ENCODE results near the gene HYI.
"Not testable (repeated sequence)": the region's sequence is repeated elsewhere in the genome, so short reads cannot be mapped to it uniquely, and the experiment has no call there.

HYI gene

DNA sequence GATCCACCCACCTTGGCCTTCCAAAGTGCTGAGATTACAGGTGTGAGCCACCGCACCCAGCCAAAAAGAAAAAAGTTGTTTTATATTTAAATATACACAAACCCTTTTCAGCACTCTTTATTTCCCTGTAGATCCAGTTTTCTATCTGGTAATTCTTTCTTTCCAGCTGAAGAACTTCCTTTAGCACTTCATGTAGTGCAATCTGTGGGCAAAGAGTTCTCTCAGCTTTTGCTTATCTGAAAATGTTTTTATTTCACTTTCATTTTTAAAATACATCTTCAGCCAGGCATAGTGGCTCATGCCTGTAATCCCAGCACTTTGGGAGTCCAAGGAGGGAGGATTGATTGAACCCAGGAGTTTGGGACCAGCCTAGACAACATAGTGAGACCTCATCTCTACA lies 28.5 kb upstream of the HYI start:
- no peak for DNase-seq (ENCODE audit: insufficient read length, low spot score)
- TF ChIP-seq POU2F2 (IDR thresholded peaks at IDR 0.05; ENCODE audit: low read depth, low read length) (no peak), TAF1 (IDR thresholded peaks at IDR 0.05; ENCODE audit: low read depth, low read length) (no peak)

DNA sequence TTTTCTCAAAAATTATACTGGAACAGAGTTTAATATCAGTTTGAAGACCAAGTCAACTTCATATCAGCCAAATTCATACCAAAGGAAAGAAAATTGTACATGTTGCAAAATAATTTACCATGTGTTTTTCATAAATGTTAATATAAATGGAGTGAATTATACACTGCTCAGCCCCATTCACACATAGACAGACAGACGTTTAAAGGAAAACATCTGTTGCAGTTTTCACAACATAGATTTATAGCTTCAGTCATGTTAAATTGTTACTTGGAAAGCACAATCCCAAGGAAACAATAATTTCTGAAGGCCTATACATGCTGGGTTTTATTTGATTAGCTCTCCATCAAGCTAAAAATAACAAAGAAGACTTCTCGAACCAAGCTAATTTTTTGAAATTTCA lies 27.8 kb upstream of the HYI start:
- FAIRE-seq: no peak
- TF ChIP-seq TAF1 (IDR thresholded peaks at IDR 0.05; ENCODE audit: low read depth, low read length): no peak
- TF ChIP-seq POLR2AphosphoS5 (IDR thresholded peaks at IDR 0.05; ENCODE audit: low read depth, low read length): no peak
- TF ChIP-seq POLR2A (IDR thresholded peaks at IDR 0.05; ENCODE audit: low read depth, low read length): no peak
- TF ChIP-seq SPI1 (IDR thresholded peaks at IDR 0.05; ENCODE audit: low read depth, low read length): no peak
- TF ChIP-seq POU2F2 (IDR thresholded peaks at IDR 0.05; ENCODE audit: low read depth, low read length): no peak
- TF ChIP-seq PAX5 (IDR thresholded peaks at IDR 0.05; ENCODE audit: insufficient read depth, low read length, severe bottlenecking): no peak
- no peak for DNase-seq (ENCODE audit: insufficient read length, low spot score)

More for the DNA sequence above, 28.5 kb upstream of the HYI start:
- no peak for FAIRE-seq

GRCh38 chr1:43479414-43479813 lies 25.7 kb upstream of the HYI start:
- no peak for FAIRE-seq
- TF ChIP-seq POLR2AphosphoS5 (IDR thresholded peaks at IDR 0.05; ENCODE audit: low read depth, low read length) (no peak), POU2F2 (IDR thresholded peaks at IDR 0.05; ENCODE audit: low read depth, low read length) (no peak), TAF1 (IDR thresholded peaks at IDR 0.05; ENCODE audit: low read depth, low read length) (no peak), SPI1 (IDR thresholded peaks at IDR 0.05; ENCODE audit: low read depth, low read length) (no peak), POLR2A (IDR thresholded peaks at IDR 0.05; ENCODE audit: low read depth, low read length) (no peak), PAX5 (IDR thresholded peaks at IDR 0.05; ENCODE audit: insufficient read depth, low read length, severe bottlenecking) (no peak)
- no peak for DNase-seq (ENCODE audit: insufficient read length, low spot score)

DNA sequence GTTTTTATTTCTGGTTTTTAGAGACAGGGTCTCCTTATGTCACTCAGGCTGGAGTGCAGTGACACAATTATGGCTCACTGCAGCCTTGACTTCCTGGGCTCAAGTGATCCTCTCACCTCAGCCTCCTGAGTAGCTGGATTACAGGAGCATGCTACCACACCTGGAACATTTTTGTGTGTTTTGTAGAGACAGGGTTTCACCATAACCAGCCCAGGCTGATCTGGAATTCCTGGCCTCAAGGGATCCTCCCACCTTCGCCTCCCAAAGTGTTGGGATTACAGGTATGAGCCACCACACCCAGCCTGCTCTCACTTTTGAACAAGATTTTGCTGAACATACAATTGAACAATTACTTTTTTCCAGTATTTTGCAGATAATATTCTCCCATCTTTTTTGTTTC lies 24.0 kb upstream of the HYI start:
- DNase-seq (ENCODE audit: insufficient read length, low spot score) (no peak), FAIRE-seq (no peak)
- TF ChIP-seq SPI1 (IDR thresholded peaks at IDR 0.05; ENCODE audit: low read depth, low read length) (no peak), TAF1 (IDR thresholded peaks at IDR 0.05; ENCODE audit: low read depth, low read length) (no peak), POU2F2 (IDR thresholded peaks at IDR 0.05; ENCODE audit: low read depth, low read length) (no peak), POLR2A (IDR thresholded peaks at IDR 0.05; ENCODE audit: low read depth, low read length) (no peak), POLR2AphosphoS5 (IDR thresholded peaks at IDR 0.05; ENCODE audit: low read depth, low read length) (no peak), PAX5 (IDR thresholded peaks at IDR 0.05; ENCODE audit: insufficient read depth, low read length, severe bottlenecking) (no peak)

- DNase-seq (ENCODE audit: insufficient read length, low spot score): not testable (repeated sequence)
These were observed 22.1 kb upstream of the HYI start for GRCh38 chr1:43475611-43476401.

GRCh38 chr1:43473463-43473862 lies 19.7 kb upstream of the HYI start:
- FAIRE-seq (no peak), DNase-seq (ENCODE audit: insufficient read length, low spot score) (no peak)
- TF ChIP-seq PAX5 (IDR thresholded peaks at IDR 0.05; ENCODE audit: insufficient read depth, low read length, severe bottlenecking): no peak
- TF ChIP-seq POLR2A (IDR thresholded peaks at IDR 0.05; ENCODE audit: low read depth, low read length): no peak
- TF ChIP-seq POLR2AphosphoS5 (IDR thresholded peaks at IDR 0.05; ENCODE audit: low read depth, low read length): no peak
- TF ChIP-seq SPI1 (IDR thresholded peaks at IDR 0.05; ENCODE audit: low read depth, low read length): no peak
- TF ChIP-seq POU2F2 (IDR thresholded peaks at IDR 0.05; ENCODE audit: low read depth, low read length): no peak
- TF ChIP-seq TAF1 (IDR thresholded peaks at IDR 0.05; ENCODE audit: low read depth, low read length): no peak

More at GRCh38 chr1:43475611-43476401, 22.1 kb upstream of the HYI start:
- peak; percentile 84 for FAIRE-seq

- not testable (repeated sequence) for DNase-seq (ENCODE audit: insufficient read length, low spot score)
- FAIRE-seq: peak; percentile 90
These were observed 18.9 kb upstream of the HYI start for GRCh38 chr1:43472463-43473151.

GRCh38 chr1:43472087-43472462 lies 18.3 kb upstream of the HYI start:
- TF ChIP-seq PAX5 (IDR thresholded peaks at IDR 0.05; ENCODE audit: insufficient read depth, low read length, severe bottlenecking) (no peak), SPI1 (IDR thresholded peaks at IDR 0.05; ENCODE audit: low read depth, low read length) (no peak), POLR2AphosphoS5 (IDR thresholded peaks at IDR 0.05; ENCODE audit: low read depth, low read length) (no peak), POU2F2 (IDR thresholded peaks at IDR 0.05; ENCODE audit: low read depth, low read length) (no peak), TAF1 (IDR thresholded peaks at IDR 0.05; ENCODE audit: low read depth, low read length) (no peak), POLR2A (IDR thresholded peaks at IDR 0.05; ENCODE audit: low read depth, low read length) (no peak)
- no peak for DNase-seq (ENCODE audit: insufficient read length, low spot score)
- no peak for FAIRE-seq

GRCh38 chr1:43469932-43470331 lies 16.2 kb upstream of the HYI start:
- TF ChIP-seq POLR2A (IDR thresholded peaks at IDR 0.05; ENCODE audit: low read depth, low read length): no peak
- no peak for TF ChIP-seq POLR2AphosphoS5 (IDR thresholded peaks at IDR 0.05; ENCODE audit: low read depth, low read length)
- TF ChIP-seq POU2F2 (IDR thresholded peaks at IDR 0.05; ENCODE audit: low read depth, low read length): no peak
- no peak for TF ChIP-seq TAF1 (IDR thresholded peaks at IDR 0.05; ENCODE audit: low read depth, low read length)
- no peak for TF ChIP-seq SPI1 (IDR thresholded peaks at IDR 0.05; ENCODE audit: low read depth, low read length)
- TF ChIP-seq PAX5 (IDR thresholded peaks at IDR 0.05; ENCODE audit: insufficient read depth, low read length, severe bottlenecking): no peak
- FAIRE-seq: no peak
- no peak for DNase-seq (ENCODE audit: insufficient read length, low spot score)

GRCh38 chr1:43468414-43468813 lies 14.7 kb upstream of the HYI start:
- FAIRE-seq (no peak), DNase-seq (ENCODE audit: insufficient read length, low spot score) (no peak)
- no peak for TF ChIP-seq PAX5 (IDR thresholded peaks at IDR 0.05; ENCODE audit: insufficient read depth, low read length, severe bottlenecking)
- no peak for TF ChIP-seq SPI1 (IDR thresholded peaks at IDR 0.05; ENCODE audit: low read depth, low read length)
- TF ChIP-seq POU2F2 (IDR thresholded peaks at IDR 0.05; ENCODE audit: low read depth, low read length): no peak
- no peak for TF ChIP-seq TAF1 (IDR thresholded peaks at IDR 0.05; ENCODE audit: low read depth, low read length)
- TF ChIP-seq POLR2A (IDR thresholded peaks at IDR 0.05; ENCODE audit: low read depth, low read length): no peak
- no peak for TF ChIP-seq POLR2AphosphoS5 (IDR thresholded peaks at IDR 0.05; ENCODE audit: low read depth, low read length)

All from GM12891 (cell line).